K562 (cell line): ENCODE measurements around the gene HSDL1. TPM values are rescaled to one million over a fixed set of nuclear protein-coding genes. Genes with fewer than 3 reads are reported as not detected.
A peak's percentile ranks its signal among the peaks of the same experiment; 100 is the strongest.

Source experiments
- CEBPB ChIP-seq: fragments of 450-650 bp; IDR thresholded peaks from 2 replicates; pipeline ENCODE4 v1.6.1; 2016; ENCODE audit warnings: missing genetic modification characterization, missing compliant biosample characterization
- ERF ChIP-seq: fragments of 450-650 bp; formaldehyde crosslinking; IDR thresholded peaks from 2 replicates; pipeline ENCODE4 v1.4.0; 2020; ENCODE audit warnings: mild to moderate bottlenecking, mixed read lengths
- MAFG ChIP-seq: fragments of 450-650 bp; conservative IDR thresholded peaks from 2 replicates; pipeline ENCODE4 v1.6.1; 2016; ENCODE audit warnings: missing genetic modification characterization, missing compliant biosample characterization
- MEF2A ChIP-seq: IDR thresholded peaks from 2 replicates; pipeline ENCODE4 v1.6.1; 2011; ENCODE audit warnings: low read depth, mild to moderate bottlenecking, low read length, moderate library complexity; ENCODE audit not compliant: control insufficient read depth
- MTA1 ChIP-seq: fragments of 450-650 bp; IDR thresholded peaks from 2 replicates; pipeline ENCODE4 v1.6.1; 2017; ENCODE audit warnings: borderline replicate concordance
- MTF1 ChIP-seq: fragments of 250-450 bp; sonication (Bioruptor Pico); IDR thresholded peaks from 2 replicates; pipeline ENCODE4 v1.9.0; 2021; ENCODE audit warnings: moderate library complexity, mild to moderate bottlenecking, inconsistent platforms, borderline replicate concordance
- SRF ChIP-seq, 2 experiments: fragments of 250-450, 450-650 bp in 1 of 2; sonication (Bioruptor Pico) in 1 of 2; sonication (generic) in 1 of 2; formaldehyde crosslinking; IDR thresholded peaks; 2 replicates each; pipeline versions ENCODE4 v1.5.0 to v1.5.1; 2020 to 2022; ENCODE audit warnings: mild to moderate bottlenecking in 1 of 2, missing genetic modification reagents in 1 of 2
- TEAD4 ChIP-seq, 2 experiments: sonication (generic) in 1 of 2; formaldehyde crosslinking in 1 of 2; IDR thresholded peaks; 2 replicates each; pipeline versions ENCODE4 v1.6.1 to v1.8.0; 2012 to 2022; ENCODE audit warnings: borderline replicate concordance in 1 of 2, inconsistent platforms in 1 of 2, low read length in 1 of 2, mild to moderate bottlenecking in 1 of 2, missing genetic modification reagents in 1 of 2
- ZC3H11A ChIP-seq: IDR thresholded peaks from 2 replicates; pipeline ENCODE4 v1.6.1; 2012; ENCODE audit warnings: low read depth, low read length, improper control_type of control experiment
- ZC3H4 ChIP-seq: sonication (generic); formaldehyde crosslinking; IDR thresholded peaks from 2 replicates; pipeline ENCODE4 v1.9.0; 2021; ENCODE audit warnings: missing genetic modification reagents, borderline replicate concordance
- polyA plus RNA-seq, 8 experiments: library from polyadenylated mRNA; depleted of rRNA in 4 of 8; stranded (reverse) in 5 of 8; unstranded in 3 of 8; fragments of >200 nt; fragmentation: Nextera tagmentation in 2 of 8; fragmentation: Illumina TruSeq in 1 of 8; extraction: Ambion mirVana in 2 of 8; extraction: Trizol in 1 of 8; gene quantifications; 2 replicates each; pipeline versions ENCODE4 v1.2.1 to v1.2.3, GENCODE V29; 2011 to 2014; ENCODE audit warnings: inconsistent platforms in 1 of 8, missing spikeins in 1 of 8
- total RNA-seq, 7 experiments: library from RNA; depleted of rRNA in 6 of 7; stranded (reverse); fragments of >200 nt in 6 of 7; fragmentation: Illumina TruSeq in 2 of 7; extraction: Trizol in 2 of 7; gene quantifications; 2 replicates each; pipeline versions ENCODE4 v1.2.1 to v1.2.3, GENCODE V29; 2011 to 2021; ENCODE audit warnings: low replicate concordance in 1 of 7
- TF ChIP-seq, protein P1 (sequence below): fragments of 450-650 bp; IDR thresholded peaks from 2 replicates; pipeline ENCODE4 v1.6.1; 2014; ENCODE audit warnings: low read depth, mild to moderate bottlenecking, moderate library complexity, borderline replicate concordance
- TF ChIP-seq, protein P2 (sequence below): fragments of 250-450 bp; sonication (Bioruptor Pico); IDR thresholded peaks from 2 replicates; pipeline ENCODE4 v1.5.0; 2021
- TF ChIP-seq, protein P3 (sequence below): conservative IDR thresholded peaks from 2 replicates; pipeline ENCODE4 v1.6.1; 2011; ENCODE audit warnings: low read depth, mild to moderate bottlenecking, low read length; ENCODE audit not compliant: control insufficient read depth
- TF ChIP-seq, protein P4 (sequence below): fragments of 450-650 bp; formaldehyde crosslinking; IDR thresholded peaks from 2 replicates; pipeline ENCODE4 v1.4.0; 2020; ENCODE audit warnings: mild to moderate bottlenecking, moderate library complexity
- TF ChIP-seq, protein P5 (sequence below): fragments of 250-450 bp; sonication (Bioruptor Pico); IDR thresholded peaks from 2 replicates; pipeline ENCODE4 v1.4.0; 2020
- TF ChIP-seq, protein P6 (sequence below): fragments of 450-650 bp; IDR thresholded peaks from 2 replicates; pipeline ENCODE4 v1.7.1; 2018; ENCODE audit warnings: mild to moderate bottlenecking, low read depth; ENCODE audit not compliant: partially characterized antibody

Gene HSDL1
- total and polyA plus RNA-seq, 9 of the 15 experiments (the other 6 are each of a cell fraction or from before 2014, with no cell fraction given) = 14.8 to 41.2 (median 27.7) TPM

DNA sequence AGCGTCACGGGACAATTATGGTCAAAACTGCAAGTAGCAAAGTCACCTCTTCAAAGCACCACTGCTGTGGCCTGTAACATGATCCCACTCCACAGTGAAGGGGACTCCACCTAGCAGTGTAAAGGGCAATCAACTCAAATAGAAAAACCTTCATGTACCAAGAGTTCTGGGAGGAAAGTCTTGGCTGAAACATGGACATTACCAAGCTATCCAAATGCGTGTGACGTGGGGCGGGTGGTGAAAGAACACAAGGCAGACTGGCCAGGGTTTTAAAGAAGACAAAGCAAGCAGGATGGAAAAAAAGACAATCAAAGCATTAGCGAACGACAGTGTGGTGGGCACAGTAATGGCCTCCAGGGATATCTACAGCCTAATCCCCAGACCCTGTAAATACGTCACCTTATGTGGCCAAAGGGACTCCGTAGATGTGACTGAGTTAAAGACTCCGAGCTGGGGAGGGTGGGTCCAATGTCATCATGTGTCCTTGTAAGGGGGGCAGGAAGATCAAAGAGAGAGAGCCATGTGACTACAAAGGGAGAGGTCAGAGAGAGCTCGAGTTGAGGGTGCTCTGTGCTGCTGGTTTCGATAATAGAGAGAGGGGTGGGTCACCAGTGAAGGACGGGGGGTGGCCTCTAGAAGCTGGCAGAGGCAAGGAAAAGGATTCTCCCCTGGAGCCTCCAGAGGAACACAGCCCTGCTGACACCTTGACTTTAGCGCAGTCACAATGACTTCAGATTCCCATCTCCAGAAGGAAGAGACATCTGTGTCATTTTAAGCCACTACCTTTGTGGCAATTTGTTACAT lies 6.0 kb downstream of the HSDL1 start (continued):
- TF ChIP-seq, protein P1, sequence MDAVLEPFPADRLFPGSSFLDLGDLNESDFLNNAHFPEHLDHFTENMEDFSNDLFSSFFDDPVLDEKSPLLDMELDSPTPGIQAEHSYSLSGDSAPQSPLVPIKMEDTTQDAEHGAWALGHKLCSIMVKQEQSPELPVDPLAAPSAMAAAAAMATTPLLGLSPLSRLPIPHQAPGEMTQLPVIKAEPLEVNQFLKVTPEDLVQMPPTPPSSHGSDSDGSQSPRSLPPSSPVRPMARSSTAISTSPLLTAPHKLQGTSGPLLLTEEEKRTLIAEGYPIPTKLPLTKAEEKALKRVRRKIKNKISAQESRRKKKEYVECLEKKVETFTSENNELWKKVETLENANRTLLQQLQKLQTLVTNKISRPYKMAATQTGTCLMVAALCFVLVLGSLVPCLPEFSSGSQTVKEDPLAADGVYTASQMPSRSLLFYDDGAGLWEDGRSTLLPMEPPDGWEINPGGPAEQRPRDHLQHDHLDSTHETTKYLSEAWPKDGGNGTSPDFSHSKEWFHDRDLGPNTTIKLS = no peak
- TF ChIP-seq, protein P2, sequence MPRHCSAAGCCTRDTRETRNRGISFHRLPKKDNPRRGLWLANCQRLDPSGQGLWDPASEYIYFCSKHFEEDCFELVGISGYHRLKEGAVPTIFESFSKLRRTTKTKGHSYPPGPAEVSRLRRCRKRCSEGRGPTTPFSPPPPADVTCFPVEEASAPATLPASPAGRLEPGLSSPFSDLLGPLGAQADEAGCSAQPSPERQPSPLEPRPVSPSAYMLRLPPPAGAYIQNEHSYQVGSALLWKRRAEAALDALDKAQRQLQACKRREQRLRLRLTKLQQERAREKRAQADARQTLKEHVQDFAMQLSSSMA (CRISPR knock-in tag) = no peak
- TF ChIP-seq, protein P3, sequence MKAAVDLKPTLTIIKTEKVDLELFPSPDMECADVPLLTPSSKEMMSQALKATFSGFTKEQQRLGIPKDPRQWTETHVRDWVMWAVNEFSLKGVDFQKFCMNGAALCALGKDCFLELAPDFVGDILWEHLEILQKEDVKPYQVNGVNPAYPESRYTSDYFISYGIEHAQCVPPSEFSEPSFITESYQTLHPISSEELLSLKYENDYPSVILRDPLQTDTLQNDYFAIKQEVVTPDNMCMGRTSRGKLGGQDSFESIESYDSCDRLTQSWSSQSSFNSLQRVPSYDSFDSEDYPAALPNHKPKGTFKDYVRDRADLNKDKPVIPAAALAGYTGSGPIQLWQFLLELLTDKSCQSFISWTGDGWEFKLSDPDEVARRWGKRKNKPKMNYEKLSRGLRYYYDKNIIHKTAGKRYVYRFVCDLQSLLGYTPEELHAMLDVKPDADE = no peak
- TF ChIP-seq MTF1 (CRISPR knock-in tag) (0 out of 2 replicates have a peak, but pooled peaks have one; percentile 25), MEF2A (no peak), ERF (CRISPR knock-in tag) (no peak), ZC3H4 (CRISPR knock-in tag) (peak; percentile 80; the same call in 1 of the 2 replicates), SRF (CRISPR knock-in tag; IDR thresholded peaks at IDR 0.05) (peak; percentile 54 to 56; a peak in 1 of 4 replicates), CEBPB (tag) (0 out of 2 replicates have a peak, but pooled peaks have one; percentile 29), TEAD4 (IDR thresholded peaks at IDR 0.05; ENCODE audit: low read length) (peak; percentile 9; the same call in 1 of the 2 replicates), TEAD4 (CRISPR knock-in tag; IDR thresholded peaks at IDR 0.05; ENCODE audit: borderline replicate concordance) (no peak), ZC3H11A (no peak), MAFG (tag) (peak; percentile 78), MTA1 (peak; percentile 54; the same call in 1 of the 2 replicates)
- TF ChIP-seq, protein P4, sequence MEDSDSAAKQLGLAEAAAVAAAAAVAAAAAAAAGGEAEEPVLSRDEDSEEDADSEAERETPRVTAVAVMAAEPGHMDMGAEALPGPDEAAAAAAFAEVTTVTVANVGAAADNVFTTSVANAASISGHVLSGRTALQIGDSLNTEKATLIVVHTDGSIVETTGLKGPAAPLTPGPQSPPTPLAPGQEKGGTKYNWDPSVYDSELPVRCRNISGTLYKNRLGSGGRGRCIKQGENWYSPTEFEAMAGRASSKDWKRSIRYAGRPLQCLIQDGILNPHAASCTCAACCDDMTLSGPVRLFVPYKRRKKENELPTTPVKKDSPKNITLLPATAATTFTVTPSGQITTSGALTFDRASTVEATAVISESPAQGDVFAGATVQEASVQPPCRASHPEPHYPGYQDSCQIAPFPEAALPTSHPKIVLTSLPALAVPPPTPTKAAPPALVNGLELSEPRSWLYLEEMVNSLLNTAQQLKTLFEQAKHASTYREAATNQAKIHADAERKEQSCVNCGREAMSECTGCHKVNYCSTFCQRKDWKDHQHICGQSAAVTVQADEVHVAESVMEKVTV (CRISPR knock-in tag) = no peak; the same call in 1 of the 2 replicates
- TF ChIP-seq, protein P5, sequence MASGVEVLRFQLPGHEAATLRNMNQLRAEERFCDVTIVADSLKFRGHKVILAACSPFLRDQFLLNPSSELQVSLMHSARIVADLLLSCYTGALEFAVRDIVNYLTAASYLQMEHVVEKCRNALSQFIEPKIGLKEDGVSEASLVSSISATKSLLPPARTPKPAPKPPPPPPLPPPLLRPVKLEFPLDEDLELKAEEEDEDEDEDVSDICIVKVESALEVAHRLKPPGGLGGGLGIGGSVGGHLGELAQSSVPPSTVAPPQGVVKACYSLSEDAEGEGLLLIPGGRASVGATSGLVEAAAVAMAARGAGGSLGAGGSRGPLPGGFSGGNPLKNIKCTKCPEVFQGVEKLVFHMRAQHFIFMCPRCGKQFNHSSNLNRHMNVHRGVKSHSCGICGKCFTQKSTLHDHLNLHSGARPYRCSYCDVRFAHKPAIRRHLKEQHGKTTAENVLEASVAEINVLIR (CRISPR knock-in tag) = no peak
- TF ChIP-seq, protein P6, sequence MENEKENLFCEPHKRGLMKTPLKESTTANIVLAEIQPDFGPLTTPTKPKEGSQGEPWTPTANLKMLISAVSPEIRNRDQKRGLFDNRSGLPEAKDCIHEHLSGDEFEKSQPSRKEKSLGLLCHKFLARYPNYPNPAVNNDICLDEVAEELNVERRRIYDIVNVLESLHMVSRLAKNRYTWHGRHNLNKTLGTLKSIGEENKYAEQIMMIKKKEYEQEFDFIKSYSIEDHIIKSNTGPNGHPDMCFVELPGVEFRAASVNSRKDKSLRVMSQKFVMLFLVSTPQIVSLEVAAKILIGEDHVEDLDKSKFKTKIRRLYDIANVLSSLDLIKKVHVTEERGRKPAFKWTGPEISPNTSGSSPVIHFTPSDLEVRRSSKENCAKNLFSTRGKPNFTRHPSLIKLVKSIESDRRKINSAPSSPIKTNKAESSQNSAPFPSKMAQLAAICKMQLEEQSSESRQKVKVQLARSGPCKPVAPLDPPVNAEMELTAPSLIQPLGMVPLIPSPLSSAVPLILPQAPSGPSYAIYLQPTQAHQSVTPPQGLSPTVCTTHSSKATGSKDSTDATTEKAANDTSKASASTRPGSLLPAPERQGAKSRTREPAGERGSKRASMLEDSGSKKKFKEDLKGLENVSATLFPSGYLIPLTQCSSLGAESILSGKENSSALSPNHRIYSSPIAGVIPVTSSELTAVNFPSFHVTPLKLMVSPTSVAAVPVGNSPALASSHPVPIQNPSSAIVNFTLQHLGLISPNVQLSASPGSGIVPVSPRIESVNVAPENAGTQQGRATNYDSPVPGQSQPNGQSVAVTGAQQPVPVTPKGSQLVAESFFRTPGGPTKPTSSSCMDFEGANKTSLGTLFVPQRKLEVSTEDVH = peak; percentile 17
